Uterus (tissue), 2 donors: ENCODE data around the gene RPL10A.
"Not testable (repeated sequence)": the region's sequence is repeated elsewhere in the genome, so short reads cannot be mapped to it uniquely, and the experiment has no call there.

ENCODE experiments used
- POLR2A ChIP-seq, 2 donors: fragments of 450-650 bp; IDR thresholded peaks; one replicate each; pipeline ENCODE4 v1.6.1; 2016; ENCODE audit warnings: antibody characterized with exemption in 2 of 2, mild to moderate bottlenecking in 1 of 2, moderate library complexity in 1 of 2
- TF ChIP-seq, protein P1 (sequence below), 4 experiments: fragments of 200-600 bp in 2 of 4; fragments of 450-650 bp in 2 of 4; sonication (generic) in 2 of 4; IDR thresholded peaks; one replicate each; pipeline ENCODE4 v1.5.1; 2016 to 2019; ENCODE audit warnings: antibody characterized with exemption in 4 of 4, mild to moderate bottlenecking in 2 of 4, moderate library complexity in 1 of 4

DNA sequence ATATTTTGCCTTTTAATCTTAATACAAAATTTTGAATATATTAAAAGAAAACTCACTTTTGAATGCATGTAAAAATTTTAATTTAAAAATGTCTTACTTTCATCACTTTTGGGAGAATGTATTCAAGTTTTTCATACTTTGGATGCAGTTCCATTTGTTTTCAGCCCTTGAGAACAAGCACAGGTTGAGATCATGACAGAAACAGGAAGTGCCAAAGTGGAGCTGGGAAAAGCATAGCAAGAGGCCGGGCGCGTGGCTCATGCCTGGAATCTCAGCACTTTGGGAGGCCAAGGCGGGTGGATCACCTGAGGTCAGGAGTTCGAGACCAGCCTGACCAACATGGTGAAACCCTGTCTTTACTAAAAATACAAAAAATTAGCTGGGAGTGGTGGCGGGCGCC lies 49.8 kb downstream of the RPL10A start:
- not testable (repeated sequence) for TF ChIP-seq POLR2A (IDR thresholded peaks at IDR 0.05)
- TF ChIP-seq, protein P1, sequence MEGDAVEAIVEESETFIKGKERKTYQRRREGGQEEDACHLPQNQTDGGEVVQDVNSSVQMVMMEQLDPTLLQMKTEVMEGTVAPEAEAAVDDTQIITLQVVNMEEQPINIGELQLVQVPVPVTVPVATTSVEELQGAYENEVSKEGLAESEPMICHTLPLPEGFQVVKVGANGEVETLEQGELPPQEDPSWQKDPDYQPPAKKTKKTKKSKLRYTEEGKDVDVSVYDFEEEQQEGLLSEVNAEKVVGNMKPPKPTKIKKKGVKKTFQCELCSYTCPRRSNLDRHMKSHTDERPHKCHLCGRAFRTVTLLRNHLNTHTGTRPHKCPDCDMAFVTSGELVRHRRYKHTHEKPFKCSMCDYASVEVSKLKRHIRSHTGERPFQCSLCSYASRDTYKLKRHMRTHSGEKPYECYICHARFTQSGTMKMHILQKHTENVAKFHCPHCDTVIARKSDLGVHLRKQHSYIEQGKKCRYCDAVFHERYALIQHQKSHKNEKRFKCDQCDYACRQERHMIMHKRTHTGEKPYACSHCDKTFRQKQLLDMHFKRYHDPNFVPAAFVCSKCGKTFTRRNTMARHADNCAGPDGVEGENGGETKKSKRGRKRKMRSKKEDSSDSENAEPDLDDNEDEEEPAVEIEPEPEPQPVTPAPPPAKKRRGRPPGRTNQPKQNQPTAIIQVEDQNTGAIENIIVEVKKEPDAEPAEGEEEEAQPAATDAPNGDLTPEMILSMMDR (IDR thresholded peaks at IDR 0.05) = not testable (repeated sequence)
